ENCODE results near the gene EPHA3.

Gene EPHA3

GRCh38 chr3:89372456-89372855 lies 265.0 kb downstream of the EPHA3 start:
- DNase-seq, result no peak

- DNase-seq, result no peak
Observed at GRCh38 chr3:89373434-89373833, 266.0 kb downstream of the EPHA3 start.

- no peak for DNase-seq
Observed at GRCh38 chr3:89375451-89375850, 268.0 kb downstream of the EPHA3 start.

- no peak for DNase-seq
Observed at GRCh38 chr3:89380016-89380415, 272.6 kb downstream of the EPHA3 start.

GRCh38 chr3:89392991-89393390 lies 285.6 kb downstream of the EPHA3 start:
- DNase-seq, result no peak

GRCh38 chr3:89395456-89395855 lies 288.0 kb downstream of the EPHA3 start:
- DNase-seq, result no peak

- DNase-seq, result no peak
Observed at GRCh38 chr3:89395996-89396395, 288.6 kb downstream of the EPHA3 start.

- DNase-seq, result no peak
Observed at GRCh38 chr3:89402051-89402450, 294.6 kb downstream of the EPHA3 start.

GRCh38 chr3:89405176-89405575 lies 297.8 kb downstream of the EPHA3 start:
- DNase-seq, result no peak

GRCh38 chr3:89405593-89405992 lies 298.2 kb downstream of the EPHA3 start:
- no peak for DNase-seq

GRCh38 chr3:89411201-89411600 lies 303.8 kb downstream of the EPHA3 start:
- no peak for DNase-seq

- DNase-seq, result no peak
Observed at GRCh38 chr3:89414270-89414669, 306.8 kb downstream of the EPHA3 start.

- no peak for DNase-seq
Observed at GRCh38 chr3:89419647-89420241, 312.3 kb downstream of the EPHA3 start.

- DNase-seq, result no peak
Observed at GRCh38 chr3:89426060-89426459, 318.6 kb downstream of the EPHA3 start.

- no peak for DNase-seq
Observed at GRCh38 chr3:89434621-89435380, 327.4 kb downstream of the EPHA3 start.

GRCh38 chr3:89436846-89437245 lies 329.4 kb downstream of the EPHA3 start:
- DNase-seq, result no peak

- no peak for DNase-seq
Observed at GRCh38 chr3:89440386-89440785, 333.0 kb downstream of the EPHA3 start.

- no peak for DNase-seq
Observed at GRCh38 chr3:89441141-89441540, 333.7 kb downstream of the EPHA3 start.

GRCh38 chr3:89446593-89446992 lies 339.2 kb downstream of the EPHA3 start:
- no peak for DNase-seq

- no peak for DNase-seq
Observed at GRCh38 chr3:89447243-89447642, 339.8 kb downstream of the EPHA3 start.

- DNase-seq, result no peak
Observed at GRCh38 chr3:89449086-89449485, 341.7 kb downstream of the EPHA3 start.

GRCh38 chr3:89452066-89452465 lies 344.6 kb downstream of the EPHA3 start:
- DNase-seq, result no peak

- DNase-seq, result no peak
Observed at GRCh38 chr3:89455240-89455639, 347.8 kb downstream of the EPHA3 start.

GRCh38 chr3:89467898-89468363 lies 360.5 kb downstream of the EPHA3 start:
- DNase-seq, result no peak

- no peak for DNase-seq
Observed at GRCh38 chr3:89472101-89472500, 364.7 kb downstream of the EPHA3 start.
